DMS53 (cell line): ENCODE results near the gene DGKB.
A peak's percentile ranks its signal among the peaks of the same experiment; 100 is the strongest.

ENCODE experiments used
- DNase-seq: peaks from one replicate; lab custom pipeline; 2025; lab: John Stamatoyannopoulos, UW

The DGKB gene

GRCh38 chr7:14821757-14822480, 80.6 kb downstream of the DGKB start:
- DNase-seq = no peak

GRCh38 chr7:14818871-14819270, 83.7 kb downstream of the DGKB start:
- DNase-seq = no peak

- no peak for DNase-seq
Measured at GRCh38 chr7:14817829-14818614, 84.5 kb downstream of the DGKB start.

GRCh38 chr7:14807507-14807906, 95.0 kb downstream of the DGKB start:
- no peak for DNase-seq

- DNase-seq = no peak
Measured at GRCh38 chr7:14806891-14807290, 95.7 kb downstream of the DGKB start.

GRCh38 chr7:14805105-14805719, 97.3 kb downstream of the DGKB start:
- DNase-seq = peak; percentile 58

GRCh38 chr7:14800664-14801063, 101.9 kb downstream of the DGKB start:
- no peak for DNase-seq

- no peak for DNase-seq
Measured at GRCh38 chr7:14793151-14793550, 109.4 kb downstream of the DGKB start.

- no peak for DNase-seq
Measured at GRCh38 chr7:14787551-14787950, 115.0 kb downstream of the DGKB start.

- no peak for DNase-seq
Measured at GRCh38 chr7:14786314-14786895, 116.1 kb downstream of the DGKB start.

GRCh38 chr7:14777806-14778205, 124.7 kb downstream of the DGKB start:
- no peak for DNase-seq

- no peak for DNase-seq
Measured at GRCh38 chr7:14776266-14776665, 126.3 kb downstream of the DGKB start.

GRCh38 chr7:14773729-14774271, 128.8 kb downstream of the DGKB start:
- DNase-seq = no peak

GRCh38 chr7:14770614-14771013, 131.9 kb downstream of the DGKB start:
- DNase-seq = no peak

- DNase-seq = no peak
Measured at GRCh38 chr7:14769261-14769660, 133.3 kb downstream of the DGKB start.

- DNase-seq = no peak
Measured at GRCh38 chr7:14767716-14768425, 134.7 kb downstream of the DGKB start.

GRCh38 chr7:14766747-14767146, 135.8 kb downstream of the DGKB start:
- no peak for DNase-seq

GRCh38 chr7:14765731-14766130, 136.8 kb downstream of the DGKB start:
- peak; percentile 65 for DNase-seq

- peak; percentile 35 for DNase-seq
Measured at GRCh38 chr7:14762561-14762960, 140.0 kb downstream of the DGKB start.

GRCh38 chr7:14761510-14762296, 140.8 kb downstream of the DGKB start:
- peak; percentile 93 for DNase-seq
